SIG-M5 treated with dmso at 0.1 percent for 504 hours (cell line): Measurements from ENCODE around the gene CCPG1.
A peak's percentile ranks its signal among the peaks of the same experiment; 100 is the strongest.
"Not testable (repeated sequence)": the region's sequence is repeated elsewhere in the genome, so short reads cannot be mapped to it uniquely, and the experiment has no call there.

Experiments
- DNase-seq: peaks from one replicate; lab custom pipeline; 2025; ENCODE audit not compliant: unreplicated experiment; lab: John Stamatoyannopoulos, UW

CCPG1 gene

GRCh38 chr15:55408012-55408928, at the start of gene CCPG1, which contains the start of gene PIERCE2:
CCPG1 (minus strand) TSS chr15:55408359; CDS start chr15:55389424, 18,935 bp downstream.
PIERCE2 (plus strand) TSS chr15:55408495; CDS start chr15:55408769, 274 bp downstream.
- DNase-seq, result peak; percentile 89

- DNase-seq, result no peak
Measured at GRCh38 chr15:55457401-55458022, 49.4 kb upstream of the CCPG1 start.

GRCh38 chr15:55447030-55447394, 38.9 kb upstream of the CCPG1 start:
- DNase-seq, result not testable (repeated sequence)

GRCh38 chr15:55446379-55447029, 38.3 kb upstream of the CCPG1 start:
- not testable (repeated sequence) for DNase-seq

- not testable (repeated sequence) for DNase-seq
Measured at GRCh38 chr15:55445936-55446335, 37.8 kb upstream of the CCPG1 start.

- not testable (repeated sequence) for DNase-seq
Measured at GRCh38 chr15:55443141-55443540, 35.0 kb upstream of the CCPG1 start.

- DNase-seq, result peak; percentile 50
Measured at GRCh38 chr15:55434989-55435825, 27.0 kb upstream of the CCPG1 start.

- no peak for DNase-seq
Measured at GRCh38 chr15:55422089-55422488, 13.9 kb upstream of the CCPG1 start.

GRCh38 chr15:55420171-55420866, 12.2 kb upstream of the CCPG1 start:
- no peak for DNase-seq

GRCh38 chr15:55417678-55418077, 9.5 kb upstream of the CCPG1 start:
- DNase-seq, result not testable (repeated sequence)

- DNase-seq, result not testable (repeated sequence)
Measured at GRCh38 chr15:55408976-55409375, 817 bp upstream of the CCPG1 start.

- DNase-seq, result peak; percentile 63
Measured at GRCh38 chr15:55407498-55408011, 604 bp downstream of the CCPG1 start.

- DNase-seq, result peak; percentile 94
Measured at GRCh38 chr15:55403531-55403930, 4.6 kb downstream of the CCPG1 start.

GRCh38 chr15:55402707-55403106, 5.5 kb downstream of the CCPG1 start:
- no peak for DNase-seq

GRCh38 chr15:55401786-55402246, 6.3 kb downstream of the CCPG1 start:
- no peak for DNase-seq

GRCh38 chr15:55400050-55400449, 8.1 kb downstream of the CCPG1 start:
- DNase-seq, result not testable (repeated sequence)

GRCh38 chr15:55398243-55398642, 9.9 kb downstream of the CCPG1 start:
- DNase-seq, result no peak

- DNase-seq, result peak; percentile 36
Measured at GRCh38 chr15:55394694-55395093, 13.5 kb downstream of the CCPG1 start.

- no peak for DNase-seq
Measured at GRCh38 chr15:55389264-55389607, 18.9 kb downstream of the CCPG1 start.

- DNase-seq, result no peak
Measured at GRCh38 chr15:55387027-55387426, 21.1 kb downstream of the CCPG1 start.
